GM18498 (cell line): ENCODE results near the gene PCDHGB6.
"Not testable (repeated sequence)": the region's sequence is repeated elsewhere in the genome, so short reads cannot be mapped to it uniquely, and the experiment has no call there.

Experiments
- ATAC-seq: cut with Tn5 transposase; IDR thresholded peaks from one replicate; pipeline ENCODE4 v1.9.1; 2021; ENCODE audit warnings: mild to moderate bottlenecking, moderate library complexity; ENCODE audit not compliant: unreplicated experiment

PCDHGB6 gene

GRCh38 chr5:141388661-141389060 is 19.2 kb upstream of the PCDHGB6 start:
- no peak for ATAC-seq

GRCh38 chr5:141389153-141390042 is 18.4 kb upstream of the PCDHGB6 start:
- no peak for ATAC-seq

DNA sequence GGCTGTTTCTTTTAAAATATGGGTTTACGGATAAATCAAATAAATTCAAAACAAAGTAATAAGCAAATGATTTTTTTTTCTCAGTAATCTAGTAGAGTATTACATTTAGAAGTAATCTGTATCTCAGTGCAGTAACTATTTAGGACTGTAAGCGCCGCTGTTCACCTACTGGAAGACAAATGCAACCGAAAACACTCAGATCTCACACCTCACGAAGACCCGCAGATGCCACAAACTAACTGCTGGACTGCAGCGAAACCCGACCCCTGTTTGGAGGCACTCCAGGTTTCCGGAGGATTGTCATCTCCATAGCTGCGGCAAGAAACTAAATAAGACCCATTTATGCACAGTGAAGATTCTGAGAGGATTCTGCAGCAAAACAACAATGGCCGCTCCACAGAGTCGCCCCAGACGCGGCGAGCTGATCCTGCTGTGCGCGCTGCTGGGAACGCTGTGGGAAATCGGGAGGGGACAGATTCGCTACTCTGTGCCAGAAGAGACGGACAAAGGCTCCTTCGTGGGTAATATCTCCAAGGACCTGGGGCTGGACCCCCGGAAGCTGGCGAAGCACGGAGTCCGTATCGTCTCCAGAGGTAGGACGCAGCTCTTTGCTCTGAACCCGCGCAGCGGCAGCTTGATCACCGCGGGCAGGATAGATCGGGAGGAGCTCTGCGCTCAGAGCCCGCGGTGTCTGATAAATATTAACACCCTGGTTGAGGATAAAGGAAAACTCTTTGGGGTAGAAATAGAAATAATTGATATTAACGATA is 15.2 kb upstream of the PCDHGB6 start, which contains the start of gene PCDHGA8:
Gene PCDHGA8 (plus strand): TSS at position 205 of the 770 bp plus-strand sequence. CDS start 181 bp downstream, at position 386.
- no peak for ATAC-seq

GRCh38 chr5:141393267-141393666 is 14.6 kb upstream of the PCDHGB6 start:
- no peak for ATAC-seq

- not testable (repeated sequence) for ATAC-seq
These were observed 13.2 kb upstream of the PCDHGB6 start for GRCh38 chr5:141394401-141395187.

DNA sequence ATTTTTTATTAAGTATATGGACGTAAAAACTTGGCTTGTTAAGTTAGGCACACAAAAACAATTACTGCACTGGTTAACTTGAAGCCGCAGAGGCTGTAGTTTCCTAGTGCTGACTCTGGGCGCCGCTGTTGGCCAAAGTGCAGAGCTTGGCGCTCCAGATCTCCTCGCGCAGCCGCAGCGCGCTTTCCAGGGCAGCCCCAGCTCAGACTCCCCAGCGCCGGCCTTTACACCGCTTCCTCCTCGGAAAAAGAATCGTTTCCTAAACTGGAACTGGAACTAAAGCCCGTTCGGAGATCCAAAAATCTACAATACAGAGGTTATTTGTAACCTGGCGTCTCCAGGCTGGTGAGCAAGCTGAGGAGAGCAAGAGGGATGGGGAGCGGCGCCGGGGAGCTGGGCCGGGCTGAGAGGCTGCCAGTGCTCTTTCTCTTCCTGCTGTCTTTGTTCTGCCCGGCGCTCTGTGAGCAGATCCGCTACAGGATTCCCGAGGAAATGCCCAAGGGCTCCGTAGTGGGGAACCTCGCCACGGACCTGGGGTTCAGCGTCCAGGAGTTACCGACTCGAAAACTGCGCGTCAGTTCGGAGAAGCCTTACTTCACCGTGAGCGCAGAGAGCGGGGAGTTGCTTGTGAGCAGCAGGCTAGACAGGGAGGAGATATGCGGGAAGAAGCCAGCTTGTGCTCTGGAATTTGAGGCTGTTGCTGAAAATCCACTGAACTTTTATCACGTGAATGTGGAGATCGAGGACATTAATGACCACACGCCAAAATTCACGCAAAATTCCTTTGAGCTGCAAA is 9.9 kb upstream of the PCDHGB6 start, which contains the start of gene PCDHGB5:
Gene PCDHGB5 (plus strand): TSS at position 192 of the 796 bp plus-strand sequence. CDS start 181 bp downstream, at position 373.
- ATAC-seq: peak; percentile 79

- no peak for ATAC-seq
These were observed 9.2 kb upstream of the PCDHGB6 start for GRCh38 chr5:141398608-141399007.

GRCh38 chr5:141399555-141400258 is 8.1 kb upstream of the PCDHGB6 start:
- no peak for ATAC-seq

DNA sequence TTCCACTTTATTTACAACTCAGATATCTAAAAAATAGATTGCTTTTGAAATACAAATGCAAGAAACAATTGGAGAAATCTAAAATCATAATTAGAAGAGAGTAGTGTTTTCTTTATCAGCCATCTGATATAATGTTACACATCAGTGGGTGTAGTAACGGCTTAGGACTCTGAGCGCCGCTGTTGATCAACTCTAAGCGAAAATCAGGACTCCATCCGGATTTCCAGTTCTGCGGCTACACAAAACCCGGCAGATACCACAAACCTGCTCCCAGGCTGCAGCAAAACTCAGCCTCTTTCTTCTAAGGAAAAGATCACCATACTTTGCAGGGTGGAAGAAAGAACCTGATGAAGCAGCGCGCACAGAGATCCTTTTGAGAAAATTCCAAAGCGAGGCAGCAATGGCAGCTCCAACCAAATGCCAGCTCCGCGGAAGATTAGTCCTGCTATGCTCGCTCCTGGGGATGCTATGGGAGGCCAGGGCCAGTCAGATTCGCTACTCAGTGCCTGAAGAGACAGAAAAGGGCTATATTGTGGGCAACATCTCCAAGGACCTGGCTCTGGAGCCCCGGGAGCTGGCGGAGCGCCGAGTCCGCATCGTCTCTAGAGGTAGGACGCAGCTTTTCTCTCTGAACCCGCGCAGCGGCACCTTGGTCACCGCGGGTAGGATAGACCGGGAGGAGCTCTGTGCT is 5.1 kb upstream of the PCDHGB6 start, which contains the start of gene PCDHGA9:
Gene PCDHGA9 (plus strand): TSS at position 226 of the 691 bp plus-strand sequence. CDS start 175 bp downstream, at position 401.
- ATAC-seq: no peak

- ATAC-seq: no peak
These were observed 4.4 kb upstream of the PCDHGB6 start for GRCh38 chr5:141403387-141403786.

- ATAC-seq: no peak
These were observed 1.9 kb downstream of the PCDHGB6 start for GRCh38 chr5:141409598-141410306.

DNA sequence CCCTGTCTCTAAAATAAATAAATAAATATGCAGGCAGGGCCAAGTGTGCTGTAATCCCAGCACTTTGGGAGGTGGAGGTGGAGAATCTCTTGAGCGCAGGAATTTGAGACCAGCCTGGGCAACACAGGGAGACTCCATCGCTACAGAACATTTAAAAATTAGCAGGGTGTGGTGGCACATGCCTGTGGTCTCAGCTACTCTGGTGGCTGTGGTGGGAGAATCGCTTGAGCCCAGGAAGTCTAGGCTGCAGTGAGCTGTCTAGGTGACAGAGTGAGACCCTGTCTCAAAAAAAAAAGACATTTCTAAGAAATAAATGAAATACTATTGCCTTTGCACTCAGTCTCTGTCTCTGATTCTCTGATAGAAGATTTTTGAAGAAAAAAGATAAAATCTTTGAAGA is 3.8 kb downstream of the PCDHGB6 start:
- no peak for ATAC-seq

- ATAC-seq: peak; percentile 86
These were observed 5.2 kb downstream of the PCDHGB6 start, which contains the start of gene PCDHGA10 for GRCh38 chr5:141412854-141413539. Gene PCDHGA10 (plus strand): TSS chr5:141412987. CDS start chr5:141413176, 189 bp downstream.

- no peak for ATAC-seq
These were observed 5.8 kb downstream of the PCDHGB6 start for GRCh38 chr5:141413540-141414069.

DNA sequence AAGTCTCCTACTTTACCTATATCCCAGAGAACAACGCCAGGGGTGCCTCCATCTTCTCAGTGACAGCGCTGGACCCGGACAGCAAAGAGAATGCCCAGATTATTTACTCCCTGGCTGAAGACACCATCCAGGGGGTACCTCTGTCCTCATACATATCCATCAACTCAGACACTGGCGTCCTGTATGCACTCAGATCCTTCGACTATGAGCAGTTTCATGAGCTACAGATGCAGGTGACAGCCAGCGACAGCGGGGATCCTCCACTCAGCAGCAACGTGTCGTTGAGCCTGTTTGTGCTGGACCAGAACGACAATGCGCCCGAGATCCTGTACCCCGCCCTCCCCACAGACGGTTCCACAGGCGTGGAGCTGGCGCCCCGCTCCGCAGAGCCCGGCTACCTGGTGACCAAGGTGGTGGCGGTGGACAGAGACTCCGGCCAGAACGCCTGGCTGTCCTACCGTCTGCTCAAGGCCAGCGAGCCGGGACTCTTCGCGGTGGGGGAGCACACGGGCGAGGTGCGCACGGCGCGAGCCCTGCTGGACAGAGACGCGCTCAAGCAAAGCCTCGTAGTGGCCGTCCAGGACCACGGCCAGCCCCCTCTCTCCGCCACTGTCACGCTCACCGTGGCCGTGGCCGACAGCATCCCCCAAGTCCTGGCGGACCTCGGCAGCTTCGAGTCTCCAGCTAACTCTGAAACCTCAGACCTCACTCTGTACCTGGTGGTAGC is 6.9 kb downstream of the PCDHGB6 start:
- not testable (repeated sequence) for ATAC-seq

DNA sequence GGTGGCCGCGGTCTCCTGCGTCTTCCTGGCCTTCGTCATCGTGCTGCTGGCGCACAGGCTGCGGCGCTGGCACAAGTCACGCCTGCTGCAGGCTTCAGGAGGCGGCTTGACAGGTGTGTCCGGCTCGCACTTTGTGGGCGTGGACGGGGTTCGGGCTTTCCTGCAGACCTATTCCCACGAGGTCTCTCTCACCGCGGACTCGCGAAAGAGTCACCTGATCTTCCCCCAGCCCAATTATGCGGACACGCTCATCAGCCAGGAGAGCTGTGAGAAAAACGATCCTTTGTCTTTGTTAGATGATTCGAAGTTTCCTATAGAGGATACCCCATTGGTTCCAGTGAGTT is 7.4 kb downstream of the PCDHGB6 start:
- ATAC-seq: not testable (repeated sequence)
